SU-DHL-6 (cell line): ENCODE data around the gene TEX22.

Experiments used
- EZH2phosphoT487 ChIP-seq: fragments of 200-600 bp; sonication (generic), shearing (Covaris generic); conservative IDR thresholded peaks from 2 replicates; pipeline ENCODE4 v1.6.1; 2018; ENCODE audit warnings: mild to moderate bottlenecking, antibody characterized with exemption, low read length, moderate library complexity, mixed read lengths
- TF ChIP-seq, protein P1 (sequence below): fragments of 200-600 bp; sonication (generic); IDR thresholded peaks from one replicate; pipeline ENCODE4 v1.5.1; 2017; ENCODE audit warnings: antibody characterized with exemption, mild to moderate bottlenecking, low read length, moderate library complexity; ENCODE audit not compliant: insufficient read depth, poor library complexity, severe bottlenecking

DNA sequence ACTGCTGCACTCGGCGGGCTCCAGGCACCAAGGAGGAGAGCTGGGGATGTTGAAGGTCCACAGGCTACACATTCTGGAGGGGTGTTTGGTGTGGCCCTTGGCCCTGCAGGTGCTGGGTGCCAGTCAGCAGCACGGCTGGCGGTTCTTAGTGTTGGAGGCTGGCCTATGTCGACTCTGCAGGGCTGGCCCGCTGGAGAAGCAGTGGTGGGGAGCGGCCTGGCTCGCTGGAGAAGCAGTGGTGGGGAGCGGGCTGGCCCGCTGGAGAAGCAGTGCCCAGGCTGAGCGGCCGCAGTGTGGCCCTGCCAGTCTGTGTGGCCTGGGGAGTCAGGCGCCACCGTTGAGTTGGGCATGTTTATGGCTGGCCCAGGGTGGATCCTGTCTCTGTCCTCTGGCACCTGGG is 48.6 kb downstream of the TEX22 start:
- TF ChIP-seq, protein P1, sequence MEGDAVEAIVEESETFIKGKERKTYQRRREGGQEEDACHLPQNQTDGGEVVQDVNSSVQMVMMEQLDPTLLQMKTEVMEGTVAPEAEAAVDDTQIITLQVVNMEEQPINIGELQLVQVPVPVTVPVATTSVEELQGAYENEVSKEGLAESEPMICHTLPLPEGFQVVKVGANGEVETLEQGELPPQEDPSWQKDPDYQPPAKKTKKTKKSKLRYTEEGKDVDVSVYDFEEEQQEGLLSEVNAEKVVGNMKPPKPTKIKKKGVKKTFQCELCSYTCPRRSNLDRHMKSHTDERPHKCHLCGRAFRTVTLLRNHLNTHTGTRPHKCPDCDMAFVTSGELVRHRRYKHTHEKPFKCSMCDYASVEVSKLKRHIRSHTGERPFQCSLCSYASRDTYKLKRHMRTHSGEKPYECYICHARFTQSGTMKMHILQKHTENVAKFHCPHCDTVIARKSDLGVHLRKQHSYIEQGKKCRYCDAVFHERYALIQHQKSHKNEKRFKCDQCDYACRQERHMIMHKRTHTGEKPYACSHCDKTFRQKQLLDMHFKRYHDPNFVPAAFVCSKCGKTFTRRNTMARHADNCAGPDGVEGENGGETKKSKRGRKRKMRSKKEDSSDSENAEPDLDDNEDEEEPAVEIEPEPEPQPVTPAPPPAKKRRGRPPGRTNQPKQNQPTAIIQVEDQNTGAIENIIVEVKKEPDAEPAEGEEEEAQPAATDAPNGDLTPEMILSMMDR = no peak
- TF ChIP-seq EZH2phosphoT487 = no peak
